Endothelial cell (in vitro differentiated cells): Measurements from ENCODE around the gene RUFY1. TPM values are rescaled to one million over a fixed set of nuclear protein-coding genes. Genes with fewer than 3 reads are reported as not detected.

ENCODE experiments used
- DNase-seq: peaks from one replicate; pipeline ENCODE4 v3.0.0; 2021; ENCODE audit warnings: low spot score
- H3K27ac Mint-ChIP-seq: one replicate; pipeline ENCODE4 v1.8.0; 2021; ENCODE audit warnings: mixed read lengths, inconsistent platforms; ENCODE audit not compliant: unreplicated experiment
- H3K27me3 Mint-ChIP-seq: one replicate; pipeline ENCODE4 v1.8.0; 2021; ENCODE audit warnings: mild to moderate bottlenecking, moderate library complexity, mixed read lengths, inconsistent platforms; ENCODE audit not compliant: unreplicated experiment
- H3K36me3 Mint-ChIP-seq: one replicate; pipeline ENCODE4 v1.8.0; 2021; ENCODE audit warnings: mild to moderate bottlenecking, low read depth, mixed read lengths, inconsistent platforms; ENCODE audit not compliant: unreplicated experiment
- H3K4me1 Mint-ChIP-seq: one replicate; pipeline ENCODE4 v1.8.0; 2021; ENCODE audit warnings: mild to moderate bottlenecking, mixed read lengths, inconsistent platforms; ENCODE audit not compliant: unreplicated experiment
- H3K4me3 Mint-ChIP-seq: one replicate; pipeline ENCODE4 v1.8.0; 2021; ENCODE audit warnings: mild to moderate bottlenecking, mixed read lengths, inconsistent platforms; ENCODE audit not compliant: unreplicated experiment
- H3K9me3 Mint-ChIP-seq: one replicate; pipeline ENCODE4 v1.8.0; 2021; ENCODE audit warnings: mixed read lengths, inconsistent platforms; ENCODE audit not compliant: unreplicated experiment
- total RNA-seq: library from RNA; stranded (reverse); fragmentation: NEBNext Ultra II Directional; extraction: Animal tissue kit (Norgen Biotek cat#: 25700); gene quantifications from one replicate; pipeline ENCODE4 v1.2.1, GENCODE V29; 2021; ENCODE audit not compliant: unreplicated experiment
- TF ChIP-seq, protein P1 (sequence below): fragments of 200-600 bp; sonication (generic); IDR thresholded peaks from one replicate; pipeline ENCODE4 v1.5.0; 2021; ENCODE audit warnings: antibody characterized with exemption; ENCODE audit not compliant: unreplicated experiment

Gene RUFY1
- total RNA-seq, 1 donor from 2014 or later: 30.5 TPM

DNA sequence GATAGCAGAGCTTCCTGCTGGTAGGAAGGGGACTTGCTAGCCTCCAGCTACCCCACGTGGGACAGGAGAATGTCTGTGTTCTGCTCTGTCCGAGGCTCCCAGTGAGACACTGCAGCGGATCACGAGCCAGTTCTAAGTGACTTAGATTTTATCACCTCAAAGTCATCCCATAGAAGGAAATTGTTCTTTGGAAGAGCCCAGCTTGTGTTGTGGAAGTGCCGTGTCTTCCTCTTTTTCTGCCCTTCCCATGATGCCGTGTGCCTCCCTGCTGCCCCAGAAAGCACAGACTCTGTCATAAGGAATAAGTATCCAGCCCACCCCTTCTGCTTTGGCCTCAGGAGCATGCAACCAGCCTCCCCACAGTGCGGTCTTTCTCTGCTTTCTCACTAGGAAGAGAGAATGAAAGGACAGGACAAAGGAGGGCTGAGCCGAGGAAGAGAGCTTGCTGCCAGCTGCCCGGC, 35.6 kb downstream of the RUFY1 start:
- Mint-ChIP-seq H3K4me3 (no peak overlapping the region), H3K9me3 (no peaks in the 10 kb centered on the region), H3K4me1 (no peaks in the 10 kb centered on the region), H3K27ac (peak overlapping the region; percentile 67), H3K27me3 (peaks cover 7% of the 10 kb centered on the region), H3K36me3 (peaks cover 20% of the 10 kb centered on the region)
- TF ChIP-seq, protein P1, sequence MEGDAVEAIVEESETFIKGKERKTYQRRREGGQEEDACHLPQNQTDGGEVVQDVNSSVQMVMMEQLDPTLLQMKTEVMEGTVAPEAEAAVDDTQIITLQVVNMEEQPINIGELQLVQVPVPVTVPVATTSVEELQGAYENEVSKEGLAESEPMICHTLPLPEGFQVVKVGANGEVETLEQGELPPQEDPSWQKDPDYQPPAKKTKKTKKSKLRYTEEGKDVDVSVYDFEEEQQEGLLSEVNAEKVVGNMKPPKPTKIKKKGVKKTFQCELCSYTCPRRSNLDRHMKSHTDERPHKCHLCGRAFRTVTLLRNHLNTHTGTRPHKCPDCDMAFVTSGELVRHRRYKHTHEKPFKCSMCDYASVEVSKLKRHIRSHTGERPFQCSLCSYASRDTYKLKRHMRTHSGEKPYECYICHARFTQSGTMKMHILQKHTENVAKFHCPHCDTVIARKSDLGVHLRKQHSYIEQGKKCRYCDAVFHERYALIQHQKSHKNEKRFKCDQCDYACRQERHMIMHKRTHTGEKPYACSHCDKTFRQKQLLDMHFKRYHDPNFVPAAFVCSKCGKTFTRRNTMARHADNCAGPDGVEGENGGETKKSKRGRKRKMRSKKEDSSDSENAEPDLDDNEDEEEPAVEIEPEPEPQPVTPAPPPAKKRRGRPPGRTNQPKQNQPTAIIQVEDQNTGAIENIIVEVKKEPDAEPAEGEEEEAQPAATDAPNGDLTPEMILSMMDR: no peak
- no peak for DNase-seq

DNA sequence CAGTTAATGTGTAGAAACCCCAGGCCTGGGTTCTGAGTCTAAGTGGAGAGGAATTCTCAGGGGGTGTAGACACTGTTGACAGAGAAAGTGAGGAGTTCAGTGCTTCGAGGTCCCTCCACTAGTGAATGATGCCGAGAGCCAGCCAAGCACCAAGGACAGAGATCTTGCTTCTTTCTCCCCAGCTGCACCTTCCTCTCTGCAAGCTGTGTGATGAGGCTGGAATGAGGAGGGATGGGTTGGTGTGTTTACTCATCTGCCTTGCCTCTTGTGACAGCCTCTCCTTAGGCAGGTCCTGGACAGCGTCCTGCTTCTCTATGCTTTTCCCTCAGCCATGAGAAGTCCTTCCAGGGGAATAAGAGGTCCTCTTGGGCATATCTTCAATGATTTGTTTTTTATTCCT, 37.8 kb downstream of the RUFY1 start:
- Mint-ChIP-seq H3K4me1 (no peaks in the 10 kb centered on the region), H3K4me3 (no peak overlapping the region), H3K36me3 (peaks cover 29% of the 10 kb centered on the region), H3K27ac (no peak overlapping the region), H3K27me3 (peaks cover 7% of the 10 kb centered on the region), H3K9me3 (no peaks in the 10 kb centered on the region)
- DNase-seq: no peak
- TF ChIP-seq, protein P1: no peak

DNA sequence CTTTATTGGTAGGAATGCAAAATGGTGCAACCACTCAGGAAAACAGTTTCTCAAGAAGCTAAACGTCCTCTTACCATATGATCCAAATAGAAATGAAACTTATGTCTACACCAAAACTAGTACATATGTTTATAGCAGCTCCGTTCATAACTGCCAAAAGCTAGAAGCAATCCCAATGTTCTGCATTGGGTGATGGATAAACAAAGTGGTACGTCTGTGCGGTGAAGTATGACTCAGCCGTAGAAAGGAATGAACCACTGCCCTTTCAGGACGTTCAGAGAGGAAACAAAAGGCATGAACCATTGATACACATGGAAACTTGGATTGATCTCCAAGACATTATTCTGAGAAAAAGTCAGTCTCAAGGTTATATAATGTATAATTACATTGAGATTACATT, 45.6 kb downstream of the RUFY1 start:
- H3K36me3 Mint-ChIP-seq: peaks cover 54% of the 10 kb centered on the region
- TF ChIP-seq, protein P1: no peak
- H3K27ac Mint-ChIP-seq: no peak overlapping the region
- peaks cover 4% of the 10 kb centered on the region for H3K4me1 Mint-ChIP-seq
- no peaks in the 10 kb centered on the region for H3K9me3 Mint-ChIP-seq
- H3K27me3 Mint-ChIP-seq: peaks cover 5% of the 10 kb centered on the region
- DNase-seq: no peak
- H3K4me3 Mint-ChIP-seq: peak overlapping the region; percentile 40

DNA sequence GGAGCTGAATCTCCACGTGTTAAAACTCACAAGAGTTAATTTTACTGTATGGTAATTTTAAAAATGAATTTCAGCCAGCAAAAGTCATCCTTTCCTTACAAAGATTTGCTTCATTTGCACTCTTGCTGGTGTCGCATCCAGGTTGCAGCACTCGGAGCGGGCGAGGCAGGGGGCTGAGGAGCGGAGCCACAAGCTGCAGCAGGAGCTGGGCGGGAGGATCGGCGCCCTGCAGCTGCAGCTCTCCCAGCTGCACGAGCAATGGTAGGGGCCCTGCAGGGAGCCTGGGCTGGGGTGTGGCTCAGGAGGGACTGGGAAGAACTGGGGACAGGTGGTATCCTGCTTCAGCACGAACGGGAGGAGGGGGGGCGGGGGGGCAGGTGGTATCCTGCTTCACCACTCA, 46.1 kb downstream of the RUFY1 start:
- Mint-ChIP-seq H3K27ac (no peak overlapping the region), H3K4me1 (peaks cover 4% of the 10 kb centered on the region), H3K36me3 (peaks cover 54% of the 10 kb centered on the region), H3K9me3 (no peaks in the 10 kb centered on the region), H3K4me3 (no peak overlapping the region), H3K27me3 (peaks cover 7% of the 10 kb centered on the region)
- TF ChIP-seq, protein P1: no peak
- no peak for DNase-seq

DNA sequence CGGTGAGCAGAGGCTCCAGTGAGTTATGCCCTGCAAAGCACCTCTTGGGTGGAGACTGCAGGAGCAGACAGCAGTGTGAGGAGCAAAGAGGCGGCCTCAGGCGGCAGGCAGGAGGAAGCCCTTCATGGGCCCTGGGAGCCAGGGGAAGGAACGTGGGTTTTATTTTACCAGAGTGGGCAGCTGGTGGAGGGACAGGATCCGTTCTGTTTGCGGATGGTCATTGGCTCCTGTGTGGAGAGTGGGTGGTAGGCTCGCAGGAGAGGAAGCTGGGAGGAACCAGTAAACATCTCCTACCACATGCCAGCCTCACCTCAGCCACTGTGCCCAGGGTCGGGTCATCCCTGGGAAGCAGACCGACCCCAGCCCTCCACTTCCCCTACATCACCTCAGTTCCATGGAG, 48.7 kb downstream of the RUFY1 start:
- no peak for DNase-seq
- TF ChIP-seq, protein P1: no peak
- H3K36me3 Mint-ChIP-seq: peaks cover 44% of the 10 kb centered on the region
- H3K27me3 Mint-ChIP-seq: peaks cover 14% of the 10 kb centered on the region
- peak overlapping the region; percentile 42 for H3K27ac Mint-ChIP-seq
- peaks cover 6% of the 10 kb centered on the region for H3K4me1 Mint-ChIP-seq
- no peak overlapping the region for H3K4me3 Mint-ChIP-seq
- no peaks in the 10 kb centered on the region for H3K9me3 Mint-ChIP-seq
